GM12874 (cell line): Measurements from ENCODE around the gene SFMBT1.

Source experiments
- CTCF ChIP-seq: IDR thresholded peaks from 2 replicates; pipeline ENCODE4 v1.5.1; 2011; ENCODE audit warnings: low read depth, mild to moderate bottlenecking, control low read depth, low read length, moderate library complexity; ENCODE audit not compliant: insufficient read depth

SFMBT1 gene

DNA sequence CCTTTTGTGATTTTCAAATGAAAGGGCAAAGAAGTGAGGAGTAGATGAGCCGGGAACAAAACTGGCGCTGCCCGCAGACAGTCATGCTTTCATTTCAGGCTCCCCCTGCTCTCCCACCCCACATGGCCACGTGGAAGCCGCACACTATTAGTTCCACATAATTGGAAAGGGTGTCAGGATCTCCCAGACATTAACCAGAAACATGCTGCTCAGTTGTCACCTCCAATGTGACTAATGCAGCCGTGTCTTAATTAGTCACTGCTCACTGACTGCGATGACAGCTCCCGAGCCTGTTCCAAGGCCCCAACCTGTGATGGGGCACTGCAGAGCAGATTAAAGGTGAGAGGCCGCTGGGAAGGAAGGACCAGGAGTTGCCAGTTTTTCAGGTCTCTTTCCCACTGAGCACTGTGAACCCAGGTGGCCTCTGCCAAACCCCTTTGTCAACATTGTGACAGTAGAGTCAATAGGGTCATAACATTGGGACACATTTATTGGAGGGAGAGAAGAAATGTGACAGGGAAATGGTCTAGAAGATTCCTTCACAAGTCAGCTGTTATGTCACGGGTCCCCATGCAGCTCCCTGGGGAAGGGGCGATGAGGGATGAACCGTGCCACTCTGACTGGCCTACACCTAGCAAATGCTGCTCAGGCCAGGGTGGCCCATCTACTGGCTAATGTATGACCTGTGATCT lies 38.6 kb upstream of the SFMBT1 start:
- no peak for TF ChIP-seq CTCF

DNA sequence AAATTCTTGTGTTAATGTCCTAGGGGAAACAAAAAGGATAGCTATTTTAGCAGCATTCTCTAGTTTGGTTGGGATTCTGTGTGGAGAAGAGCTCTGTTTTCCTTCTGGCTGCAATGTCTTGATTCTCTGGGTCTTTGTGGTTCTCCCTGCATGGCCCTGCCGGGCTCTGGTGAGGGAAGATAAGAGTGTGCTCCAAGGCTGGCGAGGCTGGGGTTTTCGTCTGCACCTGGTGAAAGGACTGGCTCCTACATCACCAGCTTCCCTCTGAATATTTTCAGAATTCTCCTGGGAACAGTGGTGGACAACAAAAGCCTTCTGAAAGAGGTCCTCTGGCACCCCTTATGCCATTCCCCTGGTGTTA lies 38.1 kb upstream of the SFMBT1 start:
- no peak for TF ChIP-seq CTCF

DNA sequence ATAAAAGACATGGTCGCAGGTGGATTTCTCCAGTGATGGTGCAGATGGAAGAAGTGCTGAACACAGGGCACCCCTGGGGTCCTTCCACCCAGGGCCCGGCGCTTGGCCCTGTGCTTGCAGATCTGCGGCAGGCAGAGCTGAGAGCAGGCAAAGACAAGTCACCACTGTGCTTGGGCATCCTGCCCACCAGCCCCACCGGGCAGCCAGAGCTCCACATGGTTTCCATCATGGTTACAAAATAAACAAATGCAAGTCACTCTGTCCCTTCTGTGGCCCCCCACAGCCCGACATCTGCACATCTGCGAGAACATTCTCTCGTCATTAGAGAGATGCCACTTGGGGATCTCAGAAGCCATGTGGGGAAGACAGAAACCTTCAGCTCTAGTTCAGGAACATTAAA lies 37.6 kb upstream of the SFMBT1 start:
- no peak for TF ChIP-seq CTCF

GRCh38 chr3:53082736-53083135 lies 36.9 kb upstream of the SFMBT1 start:
- no peak for TF ChIP-seq CTCF

GRCh38 chr3:53081318-53081717 lies 35.4 kb upstream of the SFMBT1 start:
- TF ChIP-seq CTCF: no peak

DNA sequence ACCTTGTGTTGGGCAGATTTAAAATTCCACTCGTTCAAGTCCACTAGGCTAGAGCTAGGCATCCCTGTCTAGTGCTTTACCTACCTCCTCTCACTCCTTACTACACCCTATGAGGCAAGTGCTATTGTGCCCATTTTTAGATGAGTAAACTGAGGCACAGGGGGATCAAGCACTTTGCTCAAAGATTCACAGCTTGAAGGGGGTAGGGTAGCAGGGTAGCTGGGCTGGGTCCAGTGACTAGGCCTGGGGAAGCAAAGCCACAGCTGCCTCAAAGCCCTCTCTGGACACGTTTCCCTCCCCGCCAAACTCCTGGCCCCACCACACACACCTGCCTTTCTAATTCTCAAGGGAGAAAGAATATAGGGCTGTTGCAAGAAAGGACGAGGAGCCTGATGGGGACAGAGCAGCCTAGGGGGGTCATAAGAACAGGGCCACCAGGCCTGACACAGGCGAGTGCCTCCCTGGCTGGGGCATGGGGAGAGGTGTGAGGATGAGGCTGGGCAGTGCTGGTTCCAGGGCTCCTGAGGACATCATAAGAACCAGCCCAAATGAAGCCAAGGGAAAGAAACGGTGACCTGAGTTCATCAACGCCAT lies 34.8 kb upstream of the SFMBT1 start:
- TF ChIP-seq CTCF: no peak

- no peak for TF ChIP-seq CTCF
Measured at GRCh38 chr3:53079791-53080555, 34.1 kb upstream of the SFMBT1 start.
